ENCODE data around the gene SCN8A.

GRCh38 chr12:51647647-51648046 is 56.6 kb downstream of the SCN8A start:
- TF ChIP-seq CTCF (conservative IDR thresholded peaks at IDR 0.05; ENCODE audit: low read depth in 2 of 2) (no peak), POLR2AphosphoS5 (IDR thresholded peaks at IDR 0.05; ENCODE audit: low read depth) (no peak), ZNF114 (CRISPR knock-in tag; IDR thresholded peaks at IDR 0.05) (no peak), REST (IDR thresholded peaks at IDR 0.05; ENCODE audit: unreplicated experiment) (no peak), EZH2phosphoT487 (IDR thresholded peaks at IDR 0.05; ENCODE audit: unreplicated experiment) (no peak), ZNF331 (CRISPR knock-in tag; IDR thresholded peaks at IDR 0.05; ENCODE audit: low read depth) (no peak), JUNB (IDR thresholded peaks at IDR 0.05; ENCODE audit: unreplicated experiment) (no peak), STAT1 (IDR thresholded peaks at IDR 0.05; ENCODE audit: unreplicated experiment) (no peak), CREB1 (CRISPR knock-in tag; IDR thresholded peaks at IDR 0.05; ENCODE audit: low read depth) (no peak), EZH2 (IDR thresholded peaks at IDR 0.05; ENCODE audit: low read depth, unreplicated experiment) (no peak)

Measured in GM23338 (cell line).